GM18519 (cell line): ENCODE results near the gene TMOD2.
A peak's percentile ranks its signal among the peaks of the same experiment; 100 is the strongest.

Experiments used
- ATAC-seq: cut with Tn5 transposase; IDR thresholded peaks from one replicate; pipeline ENCODE4 v1.9.1; 2021; ENCODE audit warnings: mild to moderate bottlenecking, moderate library complexity; ENCODE audit not compliant: unreplicated experiment, low FRiP score

TMOD2 gene

GRCh38 chr15:51750792-51751696, at the start of gene TMOD2:
Gene TMOD2 (plus strand): TSS chr15:51751597. CDS start chr15:51766442, 14,845 bp downstream.
- peak; percentile 65 for ATAC-seq

- no peak for ATAC-seq
Observed at GRCh38 chr15:51702710-51703109, 48.7 kb upstream of the TMOD2 start.

GRCh38 chr15:51706291-51706690, 45.1 kb upstream of the TMOD2 start:
- ATAC-seq: no peak

- ATAC-seq: no peak
Observed at GRCh38 chr15:51706926-51707608, 44.3 kb upstream of the TMOD2 start.

GRCh38 chr15:51708013-51708412, 43.4 kb upstream of the TMOD2 start:
- no peak for ATAC-seq

- ATAC-seq: no peak
Observed at GRCh38 chr15:51709031-51709430, 42.4 kb upstream of the TMOD2 start.

GRCh38 chr15:51714162-51714561, 37.2 kb upstream of the TMOD2 start:
- ATAC-seq: no peak

GRCh38 chr15:51714911-51715310, 36.5 kb upstream of the TMOD2 start:
- no peak for ATAC-seq

GRCh38 chr15:51718219-51718618, 33.2 kb upstream of the TMOD2 start:
- no peak for ATAC-seq

- no peak for ATAC-seq
Observed at GRCh38 chr15:51718746-51719145, 32.7 kb upstream of the TMOD2 start.

GRCh38 chr15:51720201-51720995, 31.0 kb upstream of the TMOD2 start:
- ATAC-seq: no peak

GRCh38 chr15:51721199-51721960, 30.0 kb upstream of the TMOD2 start:
- no peak for ATAC-seq

- ATAC-seq: no peak
Observed at GRCh38 chr15:51724199-51724598, 27.2 kb upstream of the TMOD2 start.

GRCh38 chr15:51724673-51725072, 26.7 kb upstream of the TMOD2 start:
- no peak for ATAC-seq

GRCh38 chr15:51726302-51727073, 24.9 kb upstream of the TMOD2 start:
- peak; percentile 82 for ATAC-seq

- no peak for ATAC-seq
Observed at GRCh38 chr15:51727141-51727897, 24.1 kb upstream of the TMOD2 start.

GRCh38 chr15:51731549-51732267, 19.7 kb upstream of the TMOD2 start:
- ATAC-seq: peak; percentile 44

- ATAC-seq: no peak
Observed at GRCh38 chr15:51732646-51733045, 18.8 kb upstream of the TMOD2 start.
